GM18498 (cell line): ENCODE data around the gene DCPS.
"Not testable (repeated sequence)": the region's sequence is repeated elsewhere in the genome, so short reads cannot be mapped to it uniquely, and the experiment has no call there.

ENCODE experiments used
- ATAC-seq: cut with Tn5 transposase; IDR thresholded peaks from one replicate; pipeline ENCODE4 v1.9.1; 2021; ENCODE audit warnings: mild to moderate bottlenecking, moderate library complexity; ENCODE audit not compliant: unreplicated experiment

The DCPS gene

GRCh38 chr11:126358763-126359160, 54.9 kb downstream of the DCPS start:
- no peak for ATAC-seq

GRCh38 chr11:126359431-126360048, 55.7 kb downstream of the DCPS start:
- no peak for ATAC-seq

DNA sequence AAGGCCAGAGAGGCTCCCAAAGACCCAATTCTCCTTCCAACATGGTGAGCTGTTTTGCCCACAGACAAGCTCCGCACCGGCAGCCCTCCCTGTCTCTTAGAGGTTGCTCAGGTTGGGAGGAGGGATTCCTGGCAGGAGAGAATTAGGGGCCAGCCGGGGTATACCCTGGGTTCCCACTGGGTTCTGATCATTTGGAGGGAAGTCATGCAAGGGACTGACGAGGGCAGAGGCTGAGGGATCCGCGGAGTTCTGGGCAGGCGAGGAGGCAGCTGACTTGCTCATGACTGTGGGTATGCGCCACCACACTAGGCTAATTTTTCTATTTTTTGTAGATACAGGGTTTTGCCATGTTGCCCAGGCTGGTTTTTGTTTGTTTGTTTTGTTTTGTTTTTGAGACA, 56.2 kb downstream of the DCPS start:
- no peak for ATAC-seq

DNA sequence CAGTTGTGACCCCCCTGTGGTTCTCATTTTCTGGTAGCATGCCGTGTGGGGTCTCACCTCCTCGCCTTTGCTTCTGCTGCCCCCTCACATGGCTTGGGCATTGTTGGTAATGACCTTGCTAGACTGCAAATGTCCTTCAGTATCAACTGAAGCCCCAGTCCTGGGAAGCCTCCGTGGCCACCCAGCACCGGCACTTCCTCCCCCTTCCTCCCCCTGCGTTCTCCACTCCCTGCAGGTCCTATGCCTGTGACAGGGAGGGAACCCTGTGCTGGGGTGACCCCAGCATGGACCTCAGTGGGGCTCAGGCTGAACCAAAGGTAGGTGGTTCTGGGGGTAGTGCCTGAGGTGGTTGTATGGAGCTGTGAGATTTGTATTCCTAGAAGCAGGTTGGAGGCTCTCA, 57.5 kb downstream of the DCPS start:
- ATAC-seq: no peak

DNA sequence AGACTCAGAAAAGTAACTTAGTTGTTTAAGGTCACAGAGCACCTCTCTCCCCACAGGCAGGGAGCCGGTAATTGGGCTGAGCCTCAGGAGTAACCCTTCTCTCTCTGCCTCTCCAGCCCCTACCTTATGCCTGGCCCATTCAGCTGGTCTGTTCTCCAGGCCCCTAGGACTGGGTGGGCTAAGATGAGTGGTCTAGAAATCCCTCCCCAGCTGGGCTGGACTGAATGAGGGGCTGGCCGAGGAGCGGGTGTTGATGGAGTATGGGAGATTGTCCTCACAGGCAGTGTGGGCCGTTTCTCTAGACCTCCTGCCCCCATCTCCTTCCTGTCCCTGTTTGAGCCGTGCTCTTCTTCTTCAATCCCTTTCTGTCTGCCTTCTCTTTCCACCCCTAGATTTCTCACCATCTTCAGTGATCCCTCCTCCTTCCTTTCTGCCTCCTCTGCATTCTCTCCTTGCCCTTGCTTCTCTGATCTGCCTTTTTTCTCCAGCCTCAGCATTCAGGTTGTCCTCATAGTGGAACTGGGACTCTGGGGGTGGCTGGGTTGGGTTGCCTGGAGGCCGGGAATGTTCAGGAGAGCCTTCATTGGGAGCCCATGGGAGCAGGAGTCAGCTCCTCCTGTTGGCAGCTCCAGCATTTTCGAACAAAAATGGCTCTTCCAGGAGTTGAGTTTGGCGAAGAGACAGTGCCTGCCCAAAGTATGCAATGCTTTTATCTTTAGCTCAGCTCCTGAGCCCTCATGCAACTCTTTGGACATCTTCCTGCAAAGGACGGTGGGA, 59.2 kb downstream of the DCPS start:
- ATAC-seq: no peak

- ATAC-seq: no peak
Observed at GRCh38 chr11:126363706-126364248, 59.9 kb downstream of the DCPS start.

DNA sequence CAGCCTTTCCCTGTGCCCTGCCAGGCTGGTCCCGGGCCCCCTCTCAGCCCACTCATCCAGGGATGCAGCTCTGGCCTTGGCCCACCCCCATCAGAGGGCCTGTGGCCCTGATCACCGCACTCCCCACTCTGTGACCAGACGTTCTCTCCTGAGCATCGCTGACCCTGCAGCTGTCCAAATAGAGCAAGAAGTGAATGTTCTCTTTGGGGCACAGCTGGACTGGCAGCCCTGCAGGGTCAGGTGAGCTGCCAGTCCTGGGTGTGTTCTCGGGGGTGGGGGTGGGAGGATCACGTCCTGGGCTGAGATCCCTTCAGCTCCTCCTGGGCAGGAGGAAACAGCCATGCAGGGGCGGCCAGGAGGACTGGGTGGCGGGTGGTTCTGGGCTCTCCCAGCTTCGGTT, 60.9 kb downstream of the DCPS start:
- ATAC-seq: not testable (repeated sequence)

GRCh38 chr11:126365508-126365907, 61.6 kb downstream of the DCPS start:
- not testable (repeated sequence) for ATAC-seq

DNA sequence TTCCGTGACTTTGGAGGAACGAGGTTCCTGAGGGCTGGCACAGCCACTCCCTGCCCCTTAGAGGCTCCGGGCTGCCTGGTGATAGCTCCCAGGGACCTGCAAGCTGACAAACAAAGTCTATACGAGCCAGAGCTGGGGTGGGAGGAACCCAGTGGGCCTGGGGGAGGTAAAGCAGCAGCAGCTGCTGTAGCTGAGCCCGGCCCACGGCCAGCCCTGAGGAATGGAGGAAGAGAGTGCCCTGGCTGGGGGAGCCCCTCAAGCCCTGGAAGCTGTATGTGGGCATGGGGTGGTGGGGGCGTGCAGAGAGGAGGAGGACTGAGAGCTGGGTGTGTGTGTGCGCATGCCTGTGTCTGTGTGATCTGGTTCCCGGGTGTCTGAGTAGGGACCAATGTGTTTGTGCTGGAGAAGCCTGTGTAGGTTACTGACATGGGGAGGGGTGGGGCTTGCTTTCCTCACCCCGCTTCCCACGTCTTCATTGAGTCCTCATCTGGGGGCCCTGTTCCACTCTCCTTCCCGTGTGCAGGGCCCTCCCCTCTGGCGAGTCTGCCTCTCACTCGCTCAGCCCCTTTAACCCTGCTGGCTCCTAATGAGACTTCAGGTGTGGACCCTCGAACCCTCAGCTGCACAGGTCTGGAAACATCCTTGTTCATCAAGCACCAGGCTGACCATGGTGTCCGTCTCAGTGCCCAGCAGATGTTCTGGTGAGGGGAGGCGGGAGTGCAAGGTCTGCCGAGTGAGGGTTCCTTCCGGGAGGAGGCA, 62.4 kb downstream of the DCPS start:
- ATAC-seq: no peak

DNA sequence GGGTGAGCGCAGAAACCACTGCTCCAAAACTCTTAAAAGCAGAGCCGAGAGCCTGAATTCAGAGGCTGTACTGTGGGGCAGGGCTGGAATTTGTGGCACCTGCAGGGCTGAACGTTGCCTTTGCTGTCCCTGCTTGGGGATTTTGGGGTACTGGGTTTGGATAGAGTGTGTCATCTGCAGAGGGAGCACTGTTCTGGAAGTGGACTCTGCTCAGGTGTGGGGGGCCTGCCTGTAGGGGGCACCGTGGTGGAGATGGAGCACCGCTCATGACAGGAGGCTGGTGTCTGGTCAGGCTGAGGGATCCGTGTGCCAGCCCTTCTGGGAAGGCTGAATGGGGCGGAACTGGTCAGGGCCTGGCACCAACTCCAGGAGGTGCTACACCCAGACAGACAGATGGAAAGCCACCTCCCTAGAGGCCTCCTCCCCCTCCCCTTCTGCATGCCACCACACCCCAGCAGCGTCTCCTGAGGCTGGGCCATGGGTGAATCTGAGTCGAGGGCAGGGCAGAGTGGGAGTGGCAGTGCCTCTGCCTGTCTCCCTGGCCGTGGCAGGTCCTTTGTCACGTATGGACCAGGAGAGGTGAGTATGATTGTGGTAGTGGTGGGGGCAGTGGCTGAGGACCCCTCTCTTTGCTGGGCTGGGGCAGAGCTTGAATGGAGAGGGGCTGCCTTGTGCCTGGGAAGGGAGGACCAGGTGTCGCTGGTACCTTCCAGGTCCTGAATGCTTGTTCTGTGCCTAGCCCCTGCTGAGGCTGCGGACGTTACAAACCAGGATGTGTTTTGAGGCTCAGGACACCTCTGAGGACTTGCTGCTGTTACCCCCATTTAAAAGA, 63.2 kb downstream of the DCPS start:
- not testable (repeated sequence) for ATAC-seq

GRCh38 chr11:126367806-126368205, 63.9 kb downstream of the DCPS start:
- not testable (repeated sequence) for ATAC-seq

DNA sequence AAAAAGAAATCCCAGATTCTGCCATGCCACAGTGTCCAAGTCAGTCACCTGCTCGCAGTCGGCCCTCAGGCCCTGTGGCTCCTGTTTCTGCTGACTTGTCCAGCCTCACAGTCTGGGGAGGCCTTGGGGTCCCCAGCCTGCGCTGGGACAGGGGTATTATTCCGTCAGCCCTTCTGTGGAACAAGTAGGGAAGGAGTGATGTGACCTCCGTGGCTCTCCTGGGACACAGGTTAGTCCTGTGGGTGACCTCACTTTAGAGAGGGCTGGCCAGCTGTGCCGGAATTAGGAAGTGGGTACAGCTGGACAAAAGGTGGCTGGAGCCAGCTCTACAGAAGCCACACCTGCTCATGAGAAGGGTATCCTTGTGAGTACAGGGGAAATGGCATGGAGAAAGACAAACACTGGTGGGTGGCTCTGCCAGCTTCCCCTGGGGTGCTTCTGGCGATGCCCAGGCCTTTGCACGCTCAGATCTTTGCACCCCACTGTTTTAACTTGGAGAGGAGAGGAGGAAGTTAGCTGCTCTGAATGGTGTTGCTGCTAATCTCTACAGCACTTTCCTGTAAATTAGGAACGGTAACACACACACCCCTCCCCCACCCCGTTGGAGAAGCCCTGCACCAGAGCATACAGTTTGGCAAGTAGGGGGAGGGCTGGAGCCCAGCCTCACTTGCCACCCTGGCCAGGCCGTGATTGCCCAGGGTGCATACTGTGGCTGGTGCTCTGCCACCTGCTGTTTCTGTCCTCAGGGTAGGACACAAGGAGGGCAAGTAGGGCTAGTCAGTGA, 64.7 kb downstream of the DCPS start:
- not testable (repeated sequence) for ATAC-seq

- ATAC-seq: no peak
Observed at GRCh38 chr11:126370016-126370415, 66.2 kb downstream of the DCPS start.

DNA sequence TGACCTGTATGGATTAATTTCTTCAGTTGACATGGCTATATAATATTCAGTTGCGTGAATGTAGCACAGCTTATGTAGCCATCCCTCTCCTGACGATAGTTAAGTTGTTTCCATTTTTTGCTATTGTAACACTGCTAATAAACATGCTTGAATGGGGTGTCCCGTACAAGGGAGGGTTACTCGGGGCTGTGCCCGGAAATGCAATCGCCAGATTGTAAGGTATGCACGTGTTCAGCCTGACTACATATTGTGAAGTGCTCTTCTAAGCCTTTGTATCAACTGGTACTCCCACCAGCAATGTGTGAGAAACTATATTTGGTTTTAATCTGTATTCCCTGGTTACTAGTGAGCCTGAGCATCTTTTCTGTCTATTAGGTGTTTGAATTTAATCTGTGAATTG, 67.7 kb downstream of the DCPS start:
- no peak for ATAC-seq

DNA sequence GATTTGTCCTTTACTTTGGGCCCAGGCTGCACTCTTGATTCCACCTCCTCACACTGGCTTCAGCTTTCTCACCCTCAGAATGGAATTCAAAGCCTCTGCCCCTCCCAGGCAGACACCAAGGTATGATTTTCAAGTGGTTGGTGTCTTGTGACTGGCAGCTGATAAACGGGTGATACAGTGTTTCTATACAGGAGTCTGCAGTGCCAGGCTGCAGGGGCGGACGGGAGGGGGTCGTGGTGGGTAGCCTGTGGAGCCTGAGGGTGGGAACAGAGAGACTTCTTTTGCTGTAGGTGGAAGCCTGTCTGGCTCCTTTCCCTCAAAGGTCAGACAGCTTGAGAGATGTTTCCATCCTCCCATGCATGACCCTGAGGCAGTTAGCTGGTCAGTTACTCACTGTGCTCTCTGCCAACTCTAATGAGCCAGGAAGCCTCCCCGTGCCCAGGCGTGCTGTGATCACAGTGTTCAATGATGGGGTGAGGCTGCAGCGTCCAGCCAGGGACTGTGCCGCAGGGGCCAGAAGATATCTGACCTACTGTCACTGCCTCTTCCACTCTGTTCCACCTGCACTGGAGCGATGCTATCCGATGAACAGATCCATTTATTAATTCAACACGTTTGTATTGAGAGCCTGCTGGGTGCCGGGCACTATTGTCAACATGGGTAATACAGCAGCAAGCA, 69.7 kb downstream of the DCPS start:
- ATAC-seq: not testable (repeated sequence)

DNA sequence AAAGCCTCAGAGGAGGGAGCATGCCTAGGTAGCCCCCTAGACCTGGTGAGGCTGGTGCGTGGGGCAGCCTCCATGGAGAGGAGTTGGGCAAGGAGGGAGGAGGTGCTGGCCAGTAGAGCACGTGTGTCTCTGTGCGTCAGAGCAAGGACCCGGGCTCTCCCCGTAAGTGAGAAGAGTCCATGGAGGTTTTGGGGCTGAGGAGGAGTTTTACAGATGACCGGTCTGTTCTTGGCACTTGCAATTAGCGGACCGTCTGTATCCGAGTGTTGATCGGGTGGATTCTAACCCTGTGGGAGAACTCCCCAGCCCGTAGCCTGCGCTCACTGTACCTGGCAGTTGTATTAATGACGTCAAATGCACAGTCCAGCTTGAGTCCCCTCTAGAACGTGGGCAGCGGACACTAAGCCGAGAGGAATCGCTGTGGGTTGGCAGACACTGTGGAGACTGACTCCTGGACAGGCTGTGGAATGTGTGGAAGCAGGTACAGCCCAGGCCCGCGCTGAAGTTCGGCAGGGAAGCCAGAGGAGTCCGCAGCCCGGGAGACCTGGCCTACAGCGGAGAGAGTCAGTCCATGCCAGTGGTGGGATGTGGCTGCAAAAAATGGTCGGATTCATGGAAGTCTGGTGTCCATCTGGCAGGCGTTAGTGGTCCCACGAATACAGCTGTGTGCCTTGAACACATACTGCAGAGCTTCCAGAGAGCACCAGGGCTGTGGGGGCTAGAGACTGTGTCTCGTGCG, 70.9 kb downstream of the DCPS start:
- not testable (repeated sequence) for ATAC-seq

DNA sequence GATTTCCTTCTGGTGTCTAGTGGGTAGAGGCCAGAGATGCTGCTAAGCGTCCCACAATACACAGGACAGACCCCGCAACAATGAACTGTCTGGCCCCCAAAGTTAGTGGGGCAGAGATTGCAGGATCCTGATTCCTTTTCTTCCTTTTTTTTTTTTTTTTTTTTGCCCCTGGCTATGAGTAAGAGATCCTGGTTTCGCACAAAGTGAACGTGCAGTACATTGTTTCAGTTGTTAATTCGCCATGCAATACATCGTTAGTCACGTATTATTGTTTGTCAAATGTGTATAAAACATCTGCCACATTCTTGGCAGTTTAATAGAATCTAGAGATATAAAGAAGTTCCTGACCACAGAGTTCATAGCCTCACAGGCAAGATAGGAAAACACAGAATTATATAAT, 71.9 kb downstream of the DCPS start:
- ATAC-seq: no peak

- ATAC-seq: no peak
Observed at GRCh38 chr11:126378763-126379162, 74.9 kb downstream of the DCPS start.

- no peak for ATAC-seq
Observed at GRCh38 chr11:126380909-126381308, 77.0 kb downstream of the DCPS start.
